Activated CD8-positive, alpha-beta memory T cell treated with anti-CD3 and anti-CD28 coated beads for 1 hour (primary cell): ENCODE data around the gene KLK8.

Source experiments
- DNase-seq, 2 donors: peaks; one replicate each; pipeline ENCODE4 v3.0.0-alpha.2; 2020; ENCODE audit warnings: low read depth in 1 of 2; ENCODE audit errors: extremely low read depth in 1 of 2

Gene KLK8

GRCh38 chr19:51018745-51019543 is 17.5 kb upstream of the KLK8 start:
- DNase-seq: no peak

GRCh38 chr19:51016798-51017683 is 15.6 kb upstream of the KLK8 start:
- DNase-seq: peak in 1 of 2 donors; percentile 40

- DNase-seq: no peak
These were observed 14.4 kb upstream of the KLK8 start for GRCh38 chr19:51015691-51016267.

GRCh38 chr19:51014242-51014641 is 12.8 kb upstream of the KLK8 start:
- DNase-seq: no peak

- DNase-seq: no peak
These were observed 11.3 kb upstream of the KLK8 start for GRCh38 chr19:51012661-51013190.

GRCh38 chr19:51010066-51010795 is 8.8 kb upstream of the KLK8 start:
- DNase-seq: no peak

GRCh38 chr19:51009061-51009891 is 7.9 kb upstream of the KLK8 start:
- no peak for DNase-seq

GRCh38 chr19:51007488-51007887 is 6.1 kb upstream of the KLK8 start:
- DNase-seq: no peak

GRCh38 chr19:51006406-51006805 is 5.0 kb upstream of the KLK8 start:
- no peak for DNase-seq

GRCh38 chr19:51005248-51005647 is 3.8 kb upstream of the KLK8 start:
- DNase-seq: no peak

- no peak for DNase-seq
These were observed 1.9 kb upstream of the KLK8 start for GRCh38 chr19:51003316-51003715.

- DNase-seq: no peak
These were observed 1.3 kb upstream of the KLK8 start for GRCh38 chr19:51002542-51003311.

GRCh38 chr19:51002089-51002532 is 707 bp upstream of the KLK8 start:
- no peak for DNase-seq

GRCh38 chr19:51000981-51001380 is 423 bp downstream of the KLK8 start:
- DNase-seq: no peak

- DNase-seq: no peak
These were observed 978 bp downstream of the KLK8 start for GRCh38 chr19:51000426-51000825.

- DNase-seq: no peak
These were observed 2.7 kb downstream of the KLK8 start for GRCh38 chr19:50998686-50999085.

GRCh38 chr19:50998061-50998460 is 3.3 kb downstream of the KLK8 start:
- no peak for DNase-seq

- DNase-seq: no peak
These were observed 7.3 kb downstream of the KLK8 start for GRCh38 chr19:50994129-50994528.

GRCh38 chr19:50992666-50993035 is 8.8 kb downstream of the KLK8 start:
- no peak for DNase-seq
